Panc1 (cell line): ENCODE data around the gene SLC34A3. TPM values are rescaled to one million over a fixed set of nuclear protein-coding genes. Genes with fewer than 3 reads are reported as not detected.

Experiments
- ATAC-seq: fragments of 200-7000 bp; cut with Tn5 transposase; 2 replicates; pipeline ENCODE4 v1.9.1; 2020; ENCODE audit warnings: mild to moderate bottlenecking, moderate library complexity
- BruUV-seq: library from RNA; stranded (reverse); fragments of 400-500 nt; replicated peaks from 2 replicates; lab custom pipeline; 2021; lab: Mats Ljungman, UMichigan
- CTCF ChIA-PET: fragments of 300-600 bp; sonication (Branson Sonifier 250); formaldehyde crosslinking; loops from one replicate; lab custom pipeline; 2022; ENCODE audit warnings: antibody characterized with exemption; lab: Charles Lee
- POLR2A ChIA-PET: fragments of 300-600 bp; sonication (Branson Sonifier 250); formaldehyde crosslinking; loops from one replicate; lab custom pipeline; 2022; ENCODE audit warnings: antibody characterized with exemption; lab: Charles Lee
- DNase-seq: peaks from one replicate; pipeline ENCODE4 v3.0.0-alpha.2; 2010; ENCODE audit warnings: low read depth, low spot score
- H3K27ac ChIP-seq: 2 replicates; pipeline ENCODE4 v1.5.1; 2011; ENCODE audit warnings: mild to moderate bottlenecking, low read length, inconsistent platforms
- H3K27me3 ChIP-seq: fragments of 200-500 bp; sonication (Bioruptor generic); 2 replicates; pipeline ENCODE4 v1.6.0; 2014; ENCODE audit warnings: low read length, inconsistent platforms; ENCODE audit not compliant: control insufficient read depth, insufficient read depth
- H3K36me3 ChIP-seq: fragments of 200-500 bp; sonication (Bioruptor generic); 2 replicates; pipeline ENCODE4 v1.5.1; 2014; ENCODE audit warnings: inconsistent platforms, mild to moderate bottlenecking, low read length, moderate library complexity; ENCODE audit not compliant: control insufficient read depth, insufficient read depth
- H3K4me1 ChIP-seq: 2 replicates; pipeline ENCODE4 v1.5.1; 2011; ENCODE audit warnings: inconsistent platforms, mild to moderate bottlenecking, low read length, moderate library complexity; ENCODE audit not compliant: control insufficient read depth, insufficient read depth
- H3K4me3 ChIP-seq, 2 experiments: 2 replicates each; pipeline ENCODE4 v1.5.1; 2011 to 2012; ENCODE audit warnings: low read depth in 2 of 2, low read length in 2 of 2, mild to moderate bottlenecking in 2 of 2, inconsistent platforms in 1 of 2, moderate library complexity in 1 of 2
- H3K9me3 ChIP-seq: fragments of 200-500 bp; sonication (Bioruptor generic); 2 replicates; pipeline ENCODE4 v1.5.1; 2014; ENCODE audit warnings: low read depth, mild to moderate bottlenecking, inconsistent platforms, low read length, moderate library complexity; ENCODE audit not compliant: control insufficient read depth, insufficient read depth
- POLR2AphosphoS5 ChIP-seq: IDR thresholded peaks from 2 replicates; pipeline ENCODE4 v1.6.1; 2012; ENCODE audit warnings: mild to moderate bottlenecking, low read depth, low read length, moderate library complexity
- REST ChIP-seq, 2 experiments: IDR thresholded peaks; 2 replicates each; pipeline ENCODE4 v1.6.1; 2011 to 2012; ENCODE audit warnings: low read depth in 2 of 2, control low read depth in 1 of 2, low read length in 1 of 2, mild to moderate bottlenecking in 1 of 2, moderate library complexity in 1 of 2; ENCODE audit not compliant: insufficient read depth in 1 of 2
- SIN3A ChIP-seq: IDR thresholded peaks from 2 replicates; pipeline ENCODE4 v1.6.1; 2012; ENCODE audit warnings: low read depth, mild to moderate bottlenecking, low read length, moderate library complexity, borderline replicate concordance; ENCODE audit not compliant: insufficient read depth
- TCF7L2 ChIP-seq: IDR thresholded peaks from 2 replicates; pipeline ENCODE4 v1.6.1; 2011; ENCODE audit warnings: mild to moderate bottlenecking, low read depth, low read length, inconsistent platforms
- in situ Hi-C: cut with HindIII; loops from 2 replicates; pipeline ENCODE4 v1.10.0; 2016; ENCODE audit warnings: low sequenced_read_pairs, low pct_unique_long_range_greater_than_20kb
- intact Hi-C: fragments of 100-400 bp; cut with micrococcal nuclease; formaldehyde crosslinking; loops from one replicate; pipeline ENCODE4 v1.10.0; 2022; ENCODE audit not compliant: unreplicated experiment
- total RNA-seq: library from RNA; stranded (reverse); gene quantifications from one replicate; pipeline ENCODE4 v1.2.1, GENCODE V29; 2021; ENCODE audit not compliant: unreplicated experiment
- TF ChIP-seq, protein P1 (sequence below): fragments of 450-650 bp; IDR thresholded peaks from 2 replicates; pipeline ENCODE4 v1.5.1; 2017; ENCODE audit warnings: mild to moderate bottlenecking

SLC34A3 gene
- total RNA-seq, 1 experiment from 2014 or later: not detected

DNA sequence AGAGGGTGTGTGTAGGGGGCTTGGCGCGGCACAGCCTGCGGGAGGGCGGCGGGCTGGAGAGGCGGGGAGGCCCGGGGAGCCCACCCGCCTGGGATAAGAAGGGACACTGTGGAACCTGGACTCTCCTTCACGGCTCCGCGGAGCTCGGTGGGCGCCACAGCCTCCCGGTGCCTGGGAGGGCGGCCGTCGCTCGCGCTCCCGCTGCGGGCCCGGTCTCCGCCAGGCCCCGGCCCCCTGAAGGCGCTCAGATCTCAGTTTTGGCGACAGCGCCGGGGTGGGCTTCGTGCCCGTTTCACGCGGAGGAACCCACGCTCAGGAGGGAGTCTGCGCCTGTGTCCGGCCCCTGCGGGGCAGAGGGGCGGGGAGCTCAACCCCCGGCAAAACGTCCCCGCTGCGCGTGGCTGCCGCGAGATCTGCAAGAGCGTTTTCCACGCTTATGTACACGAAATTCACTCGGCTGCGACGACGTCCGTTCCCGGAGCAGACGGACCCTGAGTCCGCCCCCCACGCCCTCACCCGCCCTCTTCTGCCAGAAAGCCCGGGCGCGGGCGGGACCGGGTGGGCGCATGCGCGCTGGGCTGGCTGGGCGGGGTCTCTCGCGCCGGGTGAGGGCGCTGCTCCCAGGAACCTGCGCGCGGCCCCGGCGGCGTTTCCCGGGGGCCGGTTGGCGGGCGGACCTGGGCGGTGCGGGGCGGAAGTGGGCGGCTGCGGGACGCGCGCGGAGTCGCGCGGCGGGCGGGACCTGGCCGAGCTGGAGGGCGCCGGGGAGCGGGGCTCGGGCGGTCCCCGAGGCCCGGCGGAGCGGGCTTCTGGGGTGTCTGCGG, 24.1 kb downstream of the SLC34A3 start, which contains the start of gene NELFB:
NELFB (plus strand) TSS at position 704 of the 824 bp plus-strand sequence.
- Histone ChIP-seq H3K4me1 (peaks cover 16% of the 10 kb centered on the region), H3K27me3 (no peaks in the 10 kb centered on the region), H3K4me3 (peak within 1 kb of the TSS; percentile 72 to 78), H3K27ac (peak within 1 kb of the TSS; percentile 82), H3K36me3 (peaks cover 3% of the 10 kb centered on the region; the same call in 1 of the 2 replicates), H3K9me3 (no peaks in the 10 kb centered on the region)
- ATAC-seq (peak; percentile 91), DNase-seq (no peak)
- in situ Hi-C loops (no loop called here), intact Hi-C loops (no loop called here)
- BruUV-seq: no TSS peak
- ChIA-PET POLR2A (interaction anchor here (0.6 to 1.6 kb wide), 2 partner anchors 12 to 14 kb away, joined by 4 read pairs; no protein-coding TSS in a partner anchor), CTCF (no interaction called here)
- TF ChIP-seq SIN3A (peak; percentile 54; the same call in 1 of the 2 replicates), TCF7L2 (no peak)

DNA sequence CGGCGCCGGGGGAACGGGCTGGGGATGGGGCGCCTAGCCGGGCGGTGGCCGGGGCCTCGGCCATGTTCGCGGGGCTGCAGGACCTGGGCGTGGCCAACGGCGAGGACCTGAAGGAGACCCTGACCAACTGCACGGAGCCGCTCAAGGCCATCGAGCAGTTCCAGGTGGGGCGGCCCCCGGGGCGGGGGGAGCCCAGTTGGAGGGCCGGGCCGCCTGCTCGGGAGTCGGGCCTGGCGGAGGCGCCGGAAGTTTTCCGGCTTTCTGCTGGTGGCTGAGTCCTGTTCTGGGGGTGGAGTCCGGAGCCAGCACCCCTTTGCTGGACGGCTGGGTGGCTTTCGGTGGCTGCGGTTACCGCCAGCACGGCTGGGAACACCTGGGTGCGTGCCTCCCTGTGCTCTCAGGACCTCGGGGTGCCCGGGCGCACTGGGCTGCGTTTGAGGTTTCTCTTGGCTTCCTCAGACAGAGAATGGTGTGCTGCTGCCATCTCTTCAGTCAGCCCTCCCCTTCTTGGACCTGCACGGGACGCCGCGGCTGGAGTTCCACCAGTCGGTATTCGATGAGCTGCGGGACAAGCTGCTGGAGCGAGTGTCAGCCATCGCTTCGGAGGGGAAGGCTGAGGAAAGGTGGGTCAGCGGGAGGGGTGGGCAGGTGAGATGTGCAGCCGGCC, 24.9 kb downstream of the SLC34A3 start:
- POLR2A ChIA-PET: no interaction called here
- Histone ChIP-seq H3K36me3 (peaks cover 3% of the 10 kb centered on the region; the same call in 1 of the 2 replicates), H3K27ac (peak overlapping the region; percentile 82), H3K27me3 (no peaks in the 10 kb centered on the region), H3K4me1 (peaks cover 16% of the 10 kb centered on the region), H3K9me3 (no peaks in the 10 kb centered on the region), H3K4me3 (peak overlapping the region; percentile 72 to 78)
- intact Hi-C loops: no loop called here
- CTCF ChIA-PET: no interaction called here
- no TSS peak for BruUV-seq
- DNase-seq (no peak), ATAC-seq (peak; percentile 70)
- no peak for TF ChIP-seq TCF7L2
- TF ChIP-seq SIN3A: no peak
- TF ChIP-seq REST (IDR thresholded peaks at IDR 0.05; ENCODE audit: insufficient read depth in 1 of 2, low read depth in 2 of 2, low read length in 1 of 2): no peak
- TF ChIP-seq, protein P1, sequence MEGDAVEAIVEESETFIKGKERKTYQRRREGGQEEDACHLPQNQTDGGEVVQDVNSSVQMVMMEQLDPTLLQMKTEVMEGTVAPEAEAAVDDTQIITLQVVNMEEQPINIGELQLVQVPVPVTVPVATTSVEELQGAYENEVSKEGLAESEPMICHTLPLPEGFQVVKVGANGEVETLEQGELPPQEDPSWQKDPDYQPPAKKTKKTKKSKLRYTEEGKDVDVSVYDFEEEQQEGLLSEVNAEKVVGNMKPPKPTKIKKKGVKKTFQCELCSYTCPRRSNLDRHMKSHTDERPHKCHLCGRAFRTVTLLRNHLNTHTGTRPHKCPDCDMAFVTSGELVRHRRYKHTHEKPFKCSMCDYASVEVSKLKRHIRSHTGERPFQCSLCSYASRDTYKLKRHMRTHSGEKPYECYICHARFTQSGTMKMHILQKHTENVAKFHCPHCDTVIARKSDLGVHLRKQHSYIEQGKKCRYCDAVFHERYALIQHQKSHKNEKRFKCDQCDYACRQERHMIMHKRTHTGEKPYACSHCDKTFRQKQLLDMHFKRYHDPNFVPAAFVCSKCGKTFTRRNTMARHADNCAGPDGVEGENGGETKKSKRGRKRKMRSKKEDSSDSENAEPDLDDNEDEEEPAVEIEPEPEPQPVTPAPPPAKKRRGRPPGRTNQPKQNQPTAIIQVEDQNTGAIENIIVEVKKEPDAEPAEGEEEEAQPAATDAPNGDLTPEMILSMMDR: no peak
- TF ChIP-seq POLR2AphosphoS5: no peak
- in situ Hi-C loops: no loop called here
